HCT116 (cell line): Measurements from ENCODE around the gene ARIH2.

Source experiments
- EZH2 ChIP-seq: fragments of 200-600 bp; sonication (generic); IDR thresholded peaks from 2 replicates; pipeline ENCODE4 v1.6.1; 2017; ENCODE audit warnings: antibody characterized with exemption, mixed run types
- JUND ChIP-seq: IDR thresholded peaks from 2 replicates; pipeline ENCODE4 v1.6.1; 2012
- TF ChIP-seq, protein P1 (sequence below), 3 experiments: fragments of 200-600 bp in 1 of 3; sonication (generic) in 1 of 3; IDR thresholded peaks in 2 of 3; conservative IDR thresholded peaks in 1 of 3; 2 replicates each; pipeline ENCODE4 v1.5.1; 2012 to 2017; ENCODE audit warnings: low read depth in 2 of 3, low read length in 2 of 3, antibody characterized with exemption in 1 of 3, borderline replicate concordance in 1 of 3, control low read depth in 1 of 3, mild to moderate bottlenecking in 1 of 3, mixed read lengths in 1 of 3, mixed run types in 1 of 3, moderate library complexity in 1 of 3; ENCODE audit not compliant: insufficient read depth in 1 of 3
- TF ChIP-seq, protein P2 (sequence below): IDR thresholded peaks from 2 replicates; pipeline ENCODE4 v1.6.1; 2012; ENCODE audit warnings: low read depth
- TF ChIP-seq, protein P3 (sequence below): IDR thresholded peaks from 2 replicates; pipeline ENCODE4 v1.6.1; 2011; ENCODE audit warnings: mild to moderate bottlenecking, low read length, moderate library complexity; ENCODE audit not compliant: insufficient replicate concordance; ENCODE audit errors: extremely low read depth

DNA sequence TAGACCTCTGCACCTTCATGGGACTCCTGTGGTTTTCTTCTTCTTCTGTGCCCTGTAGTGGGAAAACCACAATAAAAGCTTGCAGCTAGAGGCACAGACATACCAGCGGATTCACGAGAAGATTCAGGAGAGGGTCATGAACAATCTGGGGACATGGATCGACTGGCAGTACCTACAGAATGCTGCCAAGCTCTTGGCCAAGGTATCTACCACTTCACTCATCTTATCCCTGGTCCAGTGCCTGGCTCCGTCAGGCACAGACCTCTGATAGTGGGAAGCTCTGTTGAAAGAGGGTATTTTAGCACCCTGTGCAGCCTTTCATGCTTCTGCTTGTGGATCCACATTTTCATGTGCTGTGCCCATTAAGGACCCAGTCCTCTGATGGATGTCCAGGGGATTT, 61.7 kb downstream of the ARIH2 start:
- TF ChIP-seq, protein P1, sequence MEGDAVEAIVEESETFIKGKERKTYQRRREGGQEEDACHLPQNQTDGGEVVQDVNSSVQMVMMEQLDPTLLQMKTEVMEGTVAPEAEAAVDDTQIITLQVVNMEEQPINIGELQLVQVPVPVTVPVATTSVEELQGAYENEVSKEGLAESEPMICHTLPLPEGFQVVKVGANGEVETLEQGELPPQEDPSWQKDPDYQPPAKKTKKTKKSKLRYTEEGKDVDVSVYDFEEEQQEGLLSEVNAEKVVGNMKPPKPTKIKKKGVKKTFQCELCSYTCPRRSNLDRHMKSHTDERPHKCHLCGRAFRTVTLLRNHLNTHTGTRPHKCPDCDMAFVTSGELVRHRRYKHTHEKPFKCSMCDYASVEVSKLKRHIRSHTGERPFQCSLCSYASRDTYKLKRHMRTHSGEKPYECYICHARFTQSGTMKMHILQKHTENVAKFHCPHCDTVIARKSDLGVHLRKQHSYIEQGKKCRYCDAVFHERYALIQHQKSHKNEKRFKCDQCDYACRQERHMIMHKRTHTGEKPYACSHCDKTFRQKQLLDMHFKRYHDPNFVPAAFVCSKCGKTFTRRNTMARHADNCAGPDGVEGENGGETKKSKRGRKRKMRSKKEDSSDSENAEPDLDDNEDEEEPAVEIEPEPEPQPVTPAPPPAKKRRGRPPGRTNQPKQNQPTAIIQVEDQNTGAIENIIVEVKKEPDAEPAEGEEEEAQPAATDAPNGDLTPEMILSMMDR (IDR thresholded peaks at IDR 0.05 in 2 of 3, conservative IDR thresholded peaks at IDR 0.05 in 1 of 3; ENCODE audit: borderline replicate concordance in 1 of 3, insufficient read depth in 1 of 3, low read depth in 2 of 3, low read length in 2 of 3) = no peak
- TF ChIP-seq, protein P2, sequence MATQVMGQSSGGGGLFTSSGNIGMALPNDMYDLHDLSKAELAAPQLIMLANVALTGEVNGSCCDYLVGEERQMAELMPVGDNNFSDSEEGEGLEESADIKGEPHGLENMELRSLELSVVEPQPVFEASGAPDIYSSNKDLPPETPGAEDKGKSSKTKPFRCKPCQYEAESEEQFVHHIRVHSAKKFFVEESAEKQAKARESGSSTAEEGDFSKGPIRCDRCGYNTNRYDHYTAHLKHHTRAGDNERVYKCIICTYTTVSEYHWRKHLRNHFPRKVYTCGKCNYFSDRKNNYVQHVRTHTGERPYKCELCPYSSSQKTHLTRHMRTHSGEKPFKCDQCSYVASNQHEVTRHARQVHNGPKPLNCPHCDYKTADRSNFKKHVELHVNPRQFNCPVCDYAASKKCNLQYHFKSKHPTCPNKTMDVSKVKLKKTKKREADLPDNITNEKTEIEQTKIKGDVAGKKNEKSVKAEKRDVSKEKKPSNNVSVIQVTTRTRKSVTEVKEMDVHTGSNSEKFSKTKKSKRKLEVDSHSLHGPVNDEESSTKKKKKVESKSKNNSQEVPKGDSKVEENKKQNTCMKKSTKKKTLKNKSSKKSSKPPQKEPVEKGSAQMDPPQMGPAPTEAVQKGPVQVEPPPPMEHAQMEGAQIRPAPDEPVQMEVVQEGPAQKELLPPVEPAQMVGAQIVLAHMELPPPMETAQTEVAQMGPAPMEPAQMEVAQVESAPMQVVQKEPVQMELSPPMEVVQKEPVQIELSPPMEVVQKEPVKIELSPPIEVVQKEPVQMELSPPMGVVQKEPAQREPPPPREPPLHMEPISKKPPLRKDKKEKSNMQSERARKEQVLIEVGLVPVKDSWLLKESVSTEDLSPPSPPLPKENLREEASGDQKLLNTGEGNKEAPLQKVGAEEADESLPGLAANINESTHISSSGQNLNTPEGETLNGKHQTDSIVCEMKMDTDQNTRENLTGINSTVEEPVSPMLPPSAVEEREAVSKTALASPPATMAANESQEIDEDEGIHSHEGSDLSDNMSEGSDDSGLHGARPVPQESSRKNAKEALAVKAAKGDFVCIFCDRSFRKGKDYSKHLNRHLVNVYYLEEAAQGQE = no peak
- TF ChIP-seq, protein P3, sequence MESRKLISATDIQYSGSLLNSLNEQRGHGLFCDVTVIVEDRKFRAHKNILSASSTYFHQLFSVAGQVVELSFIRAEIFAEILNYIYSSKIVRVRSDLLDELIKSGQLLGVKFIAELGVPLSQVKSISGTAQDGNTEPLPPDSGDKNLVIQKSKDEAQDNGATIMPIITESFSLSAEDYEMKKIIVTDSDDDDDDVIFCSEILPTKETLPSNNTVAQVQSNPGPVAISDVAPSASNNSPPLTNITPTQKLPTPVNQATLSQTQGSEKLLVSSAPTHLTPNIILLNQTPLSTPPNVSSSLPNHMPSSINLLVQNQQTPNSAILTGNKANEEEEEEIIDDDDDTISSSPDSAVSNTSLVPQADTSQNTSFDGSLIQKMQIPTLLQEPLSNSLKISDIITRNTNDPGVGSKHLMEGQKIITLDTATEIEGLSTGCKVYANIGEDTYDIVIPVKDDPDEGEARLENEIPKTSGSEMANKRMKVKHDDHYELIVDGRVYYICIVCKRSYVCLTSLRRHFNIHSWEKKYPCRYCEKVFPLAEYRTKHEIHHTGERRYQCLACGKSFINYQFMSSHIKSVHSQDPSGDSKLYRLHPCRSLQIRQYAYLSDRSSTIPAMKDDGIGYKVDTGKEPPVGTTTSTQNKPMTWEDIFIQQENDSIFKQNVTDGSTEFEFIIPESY = no peak
- TF ChIP-seq JUND = no peak
- no peak for TF ChIP-seq EZH2
